ENCODE results near the gene CCDC92B. TPM values are rescaled to one million over a fixed set of nuclear protein-coding genes. Genes with fewer than 3 reads are reported as not detected.

The CCDC92B gene
- total RNA-seq, 1 experiment from 2014 or later, result 0.66 TPM

DNA sequence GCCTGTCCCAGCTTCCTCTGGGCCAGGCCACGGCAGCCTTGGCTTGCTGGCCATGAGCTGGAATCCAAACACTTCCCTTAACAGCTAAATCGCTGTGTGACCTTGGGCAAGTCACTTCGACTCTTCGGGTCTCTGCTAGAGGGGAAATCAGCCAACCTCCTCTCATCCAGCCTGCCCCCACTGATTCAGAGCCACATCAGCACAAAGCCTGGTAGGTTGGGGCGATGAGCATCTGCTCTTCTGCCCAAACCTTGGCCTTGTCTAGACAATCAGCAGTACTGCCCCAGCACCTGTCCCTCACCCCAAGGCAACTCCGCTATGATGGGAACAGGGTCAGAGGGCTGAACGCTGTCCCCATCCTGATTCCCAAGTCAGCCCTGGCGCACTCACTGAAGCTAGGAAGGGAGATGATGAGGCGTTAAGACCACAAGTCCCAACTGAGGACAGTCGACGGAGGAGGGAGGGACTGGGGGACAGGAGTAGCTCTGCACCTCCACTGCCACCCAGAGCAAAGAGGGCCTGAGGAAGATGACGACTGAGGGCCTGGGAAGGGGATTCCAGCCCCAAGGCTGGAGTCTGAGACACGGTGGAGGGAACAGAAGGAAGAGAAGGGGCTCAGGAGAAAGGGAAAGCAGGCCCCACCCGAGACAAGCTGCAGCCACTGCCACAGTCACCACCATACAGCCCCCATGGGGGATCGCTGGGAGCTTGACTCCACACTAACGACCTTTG is 39.2 kb downstream of the CCDC92B start:
- intact Hi-C loops (cut with micrococcal nuclease; ENCODE audit: unreplicated experiment), result loop anchor here (5.0 kb wide), 1 partner anchor 118 kb away; the partner anchor contains the start of gene PAFAH1B1
- TF ChIP-seq, protein P1, sequence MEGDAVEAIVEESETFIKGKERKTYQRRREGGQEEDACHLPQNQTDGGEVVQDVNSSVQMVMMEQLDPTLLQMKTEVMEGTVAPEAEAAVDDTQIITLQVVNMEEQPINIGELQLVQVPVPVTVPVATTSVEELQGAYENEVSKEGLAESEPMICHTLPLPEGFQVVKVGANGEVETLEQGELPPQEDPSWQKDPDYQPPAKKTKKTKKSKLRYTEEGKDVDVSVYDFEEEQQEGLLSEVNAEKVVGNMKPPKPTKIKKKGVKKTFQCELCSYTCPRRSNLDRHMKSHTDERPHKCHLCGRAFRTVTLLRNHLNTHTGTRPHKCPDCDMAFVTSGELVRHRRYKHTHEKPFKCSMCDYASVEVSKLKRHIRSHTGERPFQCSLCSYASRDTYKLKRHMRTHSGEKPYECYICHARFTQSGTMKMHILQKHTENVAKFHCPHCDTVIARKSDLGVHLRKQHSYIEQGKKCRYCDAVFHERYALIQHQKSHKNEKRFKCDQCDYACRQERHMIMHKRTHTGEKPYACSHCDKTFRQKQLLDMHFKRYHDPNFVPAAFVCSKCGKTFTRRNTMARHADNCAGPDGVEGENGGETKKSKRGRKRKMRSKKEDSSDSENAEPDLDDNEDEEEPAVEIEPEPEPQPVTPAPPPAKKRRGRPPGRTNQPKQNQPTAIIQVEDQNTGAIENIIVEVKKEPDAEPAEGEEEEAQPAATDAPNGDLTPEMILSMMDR (IDR thresholded peaks at IDR 0.05; ENCODE audit: insufficient read depth in 1 of 2, low read depth in 1 of 2, low read length in 1 of 2, severe bottlenecking in 1 of 2, unreplicated experiment in 1 of 2), result no peak
- H3K4me3 ChIP-seq (ENCODE audit: low read depth, low read length), result peak overlapping the region; percentile 95
- Mint-ChIP-seq H3K4me3 (ENCODE audit: unreplicated experiment) (peak overlapping the region; percentile 98), H3K9me3 (ENCODE audit: unreplicated experiment) (no peaks in the 10 kb centered on the region), H3K4me1 (ENCODE audit: low read depth, unreplicated experiment) (peaks cover 24% of the 10 kb centered on the region), H3K27me3 (ENCODE audit: insufficient read depth, unreplicated experiment) (no peaks in the 10 kb centered on the region), H3K27ac (ENCODE audit: unreplicated experiment) (peak overlapping the region; percentile 97), H3K36me3 (ENCODE audit: insufficient read depth, unreplicated experiment) (peaks cover 30% of the 10 kb centered on the region)
- no peak for DNase-seq
- CTCF ChIA-PET, result interaction anchor here (0.6 kb wide), 2 partner anchors 341 to 374 kb away, joined by 3 read pairs; partner anchors contain the start of gene TSR1
- POLR2A ChIA-PET, result interaction anchor here (0.6 to 1.6 kb wide), 4 partner anchors 14 to 309 kb away, joined by 3 to 7 read pairs (median 3); no protein-coding TSS in a partner anchor
- BruUV-seq (replicated peaks), result TSS peak; percentile 61
- H3K4me1 ChIP-seq, result peaks cover 17% of the 10 kb centered on the region
- 0 out of 2 replicates have a peak, but pooled peaks cover 1% of the 10 kb centered on the region for H3K36me3 ChIP-seq (ENCODE audit: control insufficient read depth, insufficient read depth, low read length)
- no peaks in the 10 kb centered on the region for H3K9me3 ChIP-seq
- no peaks in the 10 kb centered on the region for H3K27me3 ChIP-seq (replicated peaks; ENCODE audit: control insufficient read depth, insufficient read depth, low read length)

DNA sequence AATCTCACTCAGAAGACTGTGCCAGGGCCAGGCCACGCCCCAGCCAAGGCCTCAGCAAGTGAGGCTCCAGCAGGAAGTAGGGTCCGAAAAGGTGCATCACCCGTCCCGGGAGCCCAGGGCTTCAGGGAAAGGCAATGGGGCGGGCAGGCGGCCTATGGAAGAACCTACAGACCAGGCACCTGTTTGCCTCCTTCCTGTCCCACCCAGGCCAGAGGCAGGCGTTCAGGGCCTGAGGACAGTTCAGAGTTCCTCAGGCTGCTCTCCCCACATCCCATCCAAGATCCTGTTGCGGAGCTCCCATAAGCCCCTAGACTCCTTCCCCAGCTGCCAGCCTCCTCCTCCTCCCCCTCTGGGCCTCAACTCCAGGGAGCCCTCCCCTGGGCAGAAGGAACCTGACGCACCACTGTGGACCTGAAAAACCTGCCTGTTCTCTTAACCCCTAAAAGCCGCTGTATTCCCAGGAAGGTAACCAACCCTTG is 40.2 kb downstream of the CCDC92B start:
- no peak overlapping the region for H3K4me3 ChIP-seq (ENCODE audit: low read depth, low read length)
- H3K4me1 Mint-ChIP-seq (ENCODE audit: low read depth, unreplicated experiment), result peaks cover 24% of the 10 kb centered on the region
- ChIA-PET CTCF (no interaction called here), POLR2A (no interaction called here)
- no peaks in the 10 kb centered on the region for H3K9me3 Mint-ChIP-seq (ENCODE audit: unreplicated experiment)
- H3K27me3 ChIP-seq (replicated peaks; ENCODE audit: control insufficient read depth, insufficient read depth, low read length), result no peaks in the 10 kb centered on the region
- H3K4me3 Mint-ChIP-seq (ENCODE audit: unreplicated experiment), result peak overlapping the region; percentile 98
- TF ChIP-seq, protein P1 (IDR thresholded peaks at IDR 0.05; ENCODE audit: insufficient read depth in 1 of 2, low read depth in 1 of 2, low read length in 1 of 2, severe bottlenecking in 1 of 2, unreplicated experiment in 1 of 2), result no peak
- intact Hi-C loops (cut with micrococcal nuclease; ENCODE audit: unreplicated experiment), result no loop called here
- H3K9me3 ChIP-seq, result no peaks in the 10 kb centered on the region
- 0 out of 2 replicates have a peak, but pooled peaks cover 1% of the 10 kb centered on the region for H3K36me3 ChIP-seq (ENCODE audit: control insufficient read depth, insufficient read depth, low read length)
- BruUV-seq (replicated peaks), result no TSS peak
- peak overlapping the region; percentile 97 for H3K27ac Mint-ChIP-seq (ENCODE audit: unreplicated experiment)
- H3K27me3 Mint-ChIP-seq (ENCODE audit: insufficient read depth, unreplicated experiment), result no peaks in the 10 kb centered on the region
- H3K36me3 Mint-ChIP-seq (ENCODE audit: insufficient read depth, unreplicated experiment), result peaks cover 41% of the 10 kb centered on the region
- H3K4me1 ChIP-seq, result peaks cover 17% of the 10 kb centered on the region
- DNase-seq, result peak in 1 of 2 experiments; percentile 55

DNA sequence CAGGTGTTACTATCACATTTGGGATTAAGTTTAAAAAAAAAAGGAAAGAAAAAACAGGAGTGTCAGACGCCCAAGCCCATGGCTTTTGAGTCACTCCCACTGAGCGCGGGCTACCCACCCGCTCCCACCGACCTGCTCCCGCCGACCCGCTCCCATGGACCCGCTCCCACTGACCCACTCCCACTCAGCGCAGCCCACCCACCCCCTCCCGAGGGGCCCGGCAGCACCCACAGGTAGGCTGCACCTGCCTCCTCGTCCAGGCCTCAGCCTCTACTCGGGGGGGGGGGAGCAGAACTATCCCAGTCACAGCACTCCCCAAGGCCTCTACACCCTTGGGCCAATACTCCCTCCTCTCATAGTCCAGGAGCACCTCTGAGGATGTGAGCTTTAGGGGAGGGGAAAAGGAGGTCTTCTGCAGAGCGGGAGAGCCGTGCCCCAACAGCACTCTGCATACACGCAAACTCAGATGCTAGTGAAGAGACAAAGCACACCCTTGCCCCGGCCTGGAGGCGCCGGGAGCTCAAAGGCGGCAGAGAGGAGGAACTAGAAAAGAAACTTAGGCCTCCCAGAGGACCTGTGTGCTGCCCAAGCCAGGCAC is 40.8 kb downstream of the CCDC92B start:
- no peak overlapping the region for H3K4me3 Mint-ChIP-seq (ENCODE audit: unreplicated experiment)
- H3K4me1 ChIP-seq, result peaks cover 17% of the 10 kb centered on the region
- TF ChIP-seq, protein P1 (IDR thresholded peaks at IDR 0.05; ENCODE audit: insufficient read depth in 1 of 2, low read depth in 1 of 2, low read length in 1 of 2, severe bottlenecking in 1 of 2, unreplicated experiment in 1 of 2), result no peak
- ChIA-PET CTCF (interaction anchor here (0.7 kb wide), 1 partner anchor 54 kb away, joined by 3 read pairs; no protein-coding TSS in a partner anchor), POLR2A (no interaction called here)
- H3K27me3 Mint-ChIP-seq (ENCODE audit: insufficient read depth, unreplicated experiment), result no peaks in the 10 kb centered on the region
- H3K4me1 Mint-ChIP-seq (ENCODE audit: low read depth, unreplicated experiment), result peaks cover 24% of the 10 kb centered on the region
- H3K9me3 ChIP-seq, result no peaks in the 10 kb centered on the region
- H3K27ac Mint-ChIP-seq (ENCODE audit: unreplicated experiment), result peak overlapping the region; percentile 97
- H3K4me3 ChIP-seq (ENCODE audit: low read depth, low read length), result no peak overlapping the region
- H3K36me3 Mint-ChIP-seq (ENCODE audit: insufficient read depth, unreplicated experiment), result peaks cover 42% of the 10 kb centered on the region
- H3K27me3 ChIP-seq (replicated peaks; ENCODE audit: control insufficient read depth, insufficient read depth, low read length), result no peaks in the 10 kb centered on the region
- 0 out of 2 replicates have a peak, but pooled peaks cover 1% of the 10 kb centered on the region for H3K36me3 ChIP-seq (ENCODE audit: control insufficient read depth, insufficient read depth, low read length)
- H3K9me3 Mint-ChIP-seq (ENCODE audit: unreplicated experiment), result no peaks in the 10 kb centered on the region
- intact Hi-C loops (cut with micrococcal nuclease; ENCODE audit: unreplicated experiment), result no loop called here
- BruUV-seq (replicated peaks), result no TSS peak
- DNase-seq, result no peak

Data from Caco-2 (cell line).